Right cardiac atrium (tissue), 5 donors: Measurements from ENCODE around the gene FAM168A. TPM values are rescaled to one million over a fixed set of nuclear protein-coding genes. Genes with fewer than 3 reads are reported as not detected.
A peak's percentile ranks its signal among the peaks of the same experiment; 100 is the strongest.

Experiments
- ATAC-seq, 2 donors: fragments of 200-7000 bp; cut with Tn5 transposase; one replicate each; pipeline versions ENCODE4 v1.8.0 to v1.9.1; 2020; ENCODE audit warnings: moderate library complexity in 2 of 2, mild to moderate bottlenecking in 1 of 2
- DNase-seq, 3 donors: peaks; one replicate each; pipeline ENCODE4 v3.0.0-alpha.2; 2020
- H3K27ac ChIP-seq: one replicate; pipeline ENCODE4 v1.5.1; 2013; ENCODE audit warnings: mild to moderate bottlenecking, low read length, control low read depth, moderate library complexity
- H3K27me3 ChIP-seq: one replicate; pipeline ENCODE4 v1.6.1; 2013; ENCODE audit not compliant: control insufficient read depth, insufficient read depth
- H3K4me1 ChIP-seq: one replicate; pipeline ENCODE4 v1.6.1; 2013; ENCODE audit warnings: low read length; ENCODE audit not compliant: control insufficient read depth, insufficient read depth
- H3K4me3 ChIP-seq: one replicate; pipeline ENCODE4 v1.5.1; 2013; ENCODE audit warnings: low read length, control low read depth
- H3K9me3 ChIP-seq: one replicate; pipeline ENCODE4 v1.6.1; 2013; ENCODE audit warnings: low read length; ENCODE audit not compliant: control insufficient read depth
- WGBS: extraction: QIAGEN DNeasy Blood & Tissue Kit; methylation state at CpG from one replicate; pipeline ENCODE4 v1.1.7; 2013; 5-methylcytosine and 5-hydroxymethylcytosine counted together
- intact Hi-C, 4 donors: fragments of 100-400 bp; cut with DNase I; formaldehyde crosslinking; loops; one replicate each; pipeline versions ENCODE4 v1.11.0 to v1.14.0; 2022 to 2023
- polyA plus RNA-seq: library from polyadenylated mRNA; stranded (reverse); fragments of 200-250 nt; gene quantifications from one replicate; pipeline ENCODE4 v1.2.3, GENCODE V29; 2013
- total RNA-seq, 4 donors: library from RNA; stranded (reverse); fragmentation: NEBNext Ultra II Directional; extraction: Animal tissue kit (Norgen Biotek cat#: 25700); gene quantifications; one replicate each; pipeline ENCODE4 v1.2.1, GENCODE V29; 2021
- donor health status: healthy with polysubstance abuse.
- donor health status: DM: no; HTN: yes; CAD: no.
- donor health status: DM: no; HTN: no; CAD: no.
- donor health status: DM: no; HTN: yes; CAD: no; lungs with severe emphysema.
- donor health status: DM: yes; HTN: yes; CAD: no.

The FAM168A gene
- total and polyA plus RNA-seq, 5 donors: 14.2 to 46.2 (median 38.7) TPM

DNA sequence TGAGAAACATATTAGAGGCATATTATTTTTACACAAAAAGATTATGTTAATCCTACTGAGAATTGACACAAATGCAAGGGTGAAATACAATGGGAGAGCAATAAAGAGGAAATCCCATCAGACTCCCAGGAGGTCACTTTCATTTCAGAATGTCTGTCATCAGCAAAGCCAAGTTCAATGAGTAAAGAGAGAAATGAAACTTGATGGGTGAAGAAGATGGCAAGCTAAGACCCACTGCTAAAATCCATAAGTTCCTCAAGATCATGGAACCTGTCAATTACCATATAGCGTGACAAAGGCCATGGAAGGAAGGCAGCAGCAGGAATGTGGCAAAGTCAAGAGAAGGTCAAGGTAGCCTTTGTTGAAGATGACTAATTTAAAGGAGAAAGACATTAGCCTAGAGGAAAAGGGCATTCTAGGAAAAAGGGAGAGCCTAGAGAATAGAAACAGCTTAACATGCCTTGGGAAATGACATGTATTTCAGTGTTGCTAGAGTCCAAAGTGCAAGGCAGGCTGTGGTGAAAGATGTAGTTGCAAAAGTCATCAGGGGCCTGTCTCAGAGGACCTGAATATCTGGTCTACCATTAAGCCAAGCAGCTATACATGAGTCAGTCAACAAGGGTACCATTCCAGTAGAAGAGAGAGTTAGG is 43.1 kb downstream of the FAM168A start:
- WGBS: 92% methylated on average over 1 of the region's 1 CpG
- Histone ChIP-seq H3K27me3 (no peaks in the 10 kb centered on the region), H3K4me1 (peaks cover 8% of the 10 kb centered on the region), H3K27ac (no peak overlapping the region), H3K9me3 (no peaks in the 10 kb centered on the region), H3K4me3 (no peak overlapping the region)
- ATAC-seq: peak in 1 of 2 donors; percentile 11
- intact Hi-C loops: no loop called here
- no peak for DNase-seq

DNA sequence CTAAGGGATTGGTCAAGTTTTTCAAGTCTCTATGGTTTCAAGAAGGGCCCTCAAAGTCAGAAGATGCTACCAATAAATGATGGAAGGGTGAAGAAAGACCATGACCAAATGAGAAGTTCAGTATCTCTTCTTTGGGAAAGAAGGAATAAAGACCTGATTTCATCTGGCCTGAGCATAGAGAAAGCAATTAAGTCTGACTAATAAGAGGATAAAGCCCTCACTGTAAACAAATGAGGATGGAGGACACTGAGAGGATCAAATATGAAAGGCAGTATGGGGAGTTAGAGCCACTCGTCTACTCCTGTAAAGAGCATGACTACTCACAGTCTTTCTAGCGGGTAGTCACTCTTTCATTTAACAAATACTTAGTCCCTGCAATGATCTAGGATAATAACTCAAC is 44.6 kb downstream of the FAM168A start:
- ATAC-seq: no peak
- no peak for DNase-seq
- Histone ChIP-seq H3K4me3 (no peak overlapping the region), H3K4me1 (peaks cover 8% of the 10 kb centered on the region), H3K27ac (no peak overlapping the region), H3K9me3 (no peaks in the 10 kb centered on the region), H3K27me3 (no peaks in the 10 kb centered on the region)
- intact Hi-C loops: no loop called here
- 97% methylated on average over 2 of the region's 2 CpGs for WGBS

DNA sequence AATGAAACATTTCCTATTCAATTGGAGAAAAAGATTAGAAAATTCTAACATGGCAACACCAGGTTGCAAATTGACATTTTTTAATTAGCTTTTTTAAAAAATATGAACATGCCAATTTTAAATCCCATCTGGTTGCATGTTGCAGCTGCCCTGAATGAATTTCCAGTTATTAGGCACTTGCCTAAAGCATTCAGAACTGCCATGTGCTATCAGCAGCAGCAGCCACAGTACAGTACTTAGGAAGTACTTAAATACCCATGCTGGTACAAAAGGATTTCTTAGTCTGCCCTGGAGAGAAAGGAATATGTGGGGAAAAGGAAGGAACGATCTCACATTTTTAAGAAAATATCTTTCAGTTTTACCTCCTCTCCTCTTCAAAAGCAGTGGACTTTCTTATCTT is 46.2 kb downstream of the FAM168A start:
- peak; percentile 51 to 65 for ATAC-seq
- no peaks in the 10 kb centered on the region for H3K27me3 ChIP-seq
- intact Hi-C loops: no loop called here
- H3K9me3 ChIP-seq: no peaks in the 10 kb centered on the region
- no peak for DNase-seq
- 44% methylated on average over 1 of the region's 1 CpG for WGBS
- no peak overlapping the region for H3K4me3 ChIP-seq
- H3K4me1 ChIP-seq: peaks cover 8% of the 10 kb centered on the region
- no peak overlapping the region for H3K27ac ChIP-seq

DNA sequence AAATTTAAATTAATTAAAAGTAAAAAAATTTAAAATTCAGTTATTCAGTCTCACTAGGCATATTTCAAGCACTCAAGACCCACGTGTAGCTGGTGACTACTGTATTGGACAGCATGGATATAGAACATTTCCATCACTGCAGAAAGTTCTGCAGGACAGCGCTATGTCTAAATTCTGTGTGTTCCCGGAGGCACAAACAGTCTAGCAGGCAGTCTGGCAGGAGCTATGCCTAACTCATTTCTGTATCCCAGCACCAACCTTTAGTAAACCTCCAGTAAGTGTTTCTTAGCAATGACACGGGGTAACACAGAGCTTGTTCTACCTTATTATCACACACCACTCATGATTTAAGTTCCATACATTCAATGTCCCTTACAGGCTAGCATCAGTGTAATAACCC is 48.5 kb downstream of the FAM168A start:
- no peak overlapping the region for H3K4me3 ChIP-seq
- H3K27me3 ChIP-seq: no peaks in the 10 kb centered on the region
- DNase-seq (no peak), ATAC-seq (no peak)
- peaks cover 3% of the 10 kb centered on the region for H3K4me1 ChIP-seq
- no peaks in the 10 kb centered on the region for H3K9me3 ChIP-seq
- WGBS: 76% methylated on average over 4 of the region's 4 CpGs
- intact Hi-C loops: no loop called here
- H3K27ac ChIP-seq: no peak overlapping the region

DNA sequence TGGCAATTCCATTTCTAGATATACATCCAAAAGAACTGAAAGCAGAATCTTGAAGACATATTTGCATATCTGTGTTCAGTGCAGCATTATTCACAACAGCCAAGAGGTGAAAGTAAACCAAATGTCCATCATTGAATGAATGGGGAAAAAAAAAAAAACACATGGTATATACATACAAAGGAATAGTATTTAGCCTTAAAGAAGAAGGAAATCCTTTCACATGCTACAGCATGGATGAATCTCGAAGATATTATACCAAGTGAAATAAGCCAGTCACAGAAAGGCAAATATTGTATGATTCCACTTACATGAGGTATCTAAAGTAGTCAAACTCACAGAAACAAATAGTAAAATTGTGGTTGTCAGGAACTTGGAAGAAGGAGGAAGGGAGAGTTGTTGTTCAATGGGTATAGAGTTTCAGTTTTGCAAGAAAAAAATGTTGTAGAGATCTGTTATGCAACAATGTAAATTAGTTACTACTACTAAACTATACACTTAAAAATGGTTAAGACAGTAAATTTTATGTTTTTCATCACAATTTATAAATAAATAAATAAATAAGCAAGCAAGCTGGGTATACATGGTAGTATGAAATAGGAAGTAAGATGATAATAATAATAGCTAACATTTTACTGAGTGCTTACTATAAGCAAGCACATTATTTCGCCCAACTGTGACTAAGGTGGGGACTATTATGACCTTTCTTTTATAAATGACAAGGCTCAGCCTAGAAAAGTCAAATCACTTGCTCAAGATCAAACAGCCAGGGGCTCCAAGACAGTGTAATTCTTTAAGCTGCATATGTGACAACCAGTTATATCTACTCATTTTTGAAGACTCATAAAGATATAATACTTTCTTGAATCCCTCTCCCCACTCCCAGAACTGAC is 50.0 kb downstream of the FAM168A start:
- Histone ChIP-seq H3K27ac (no peak overlapping the region), H3K27me3 (no peaks in the 10 kb centered on the region), H3K4me3 (no peak overlapping the region), H3K4me1 (peaks cover 3% of the 10 kb centered on the region), H3K9me3 (no peaks in the 10 kb centered on the region)
- ATAC-seq (no peak), DNase-seq (no peak)
- intact Hi-C loops: no loop called here
- 93% methylated on average over 2 of the region's 2 CpGs for WGBS

DNA sequence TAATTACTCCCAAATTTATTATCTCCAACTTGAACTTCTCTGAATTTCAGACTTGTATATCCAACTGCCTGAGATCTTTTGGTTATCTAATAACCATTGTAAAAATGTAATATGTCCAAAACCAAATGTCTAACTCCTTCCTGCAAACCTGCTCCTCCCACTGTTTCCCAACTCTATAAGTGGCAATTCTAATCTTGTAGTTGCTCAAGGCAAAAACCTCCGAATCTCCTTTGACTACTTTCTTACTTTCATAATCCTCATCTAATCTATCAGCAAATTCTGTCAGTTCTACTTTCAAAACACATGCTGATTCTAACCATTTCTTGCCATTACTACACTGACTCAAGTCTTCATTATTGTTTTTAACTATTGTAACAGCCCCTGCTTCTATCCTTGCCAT is 55.7 kb downstream of the FAM168A start:
- Histone ChIP-seq H3K9me3 (no peaks in the 10 kb centered on the region), H3K27me3 (no peaks in the 10 kb centered on the region), H3K27ac (no peak overlapping the region), H3K4me3 (no peak overlapping the region), H3K4me1 (peaks cover 5% of the 10 kb centered on the region)
- intact Hi-C loops: no loop called here
- 68% methylated on average over 1 of the region's 1 CpG for WGBS
- no peak for ATAC-seq
- no peak for DNase-seq

DNA sequence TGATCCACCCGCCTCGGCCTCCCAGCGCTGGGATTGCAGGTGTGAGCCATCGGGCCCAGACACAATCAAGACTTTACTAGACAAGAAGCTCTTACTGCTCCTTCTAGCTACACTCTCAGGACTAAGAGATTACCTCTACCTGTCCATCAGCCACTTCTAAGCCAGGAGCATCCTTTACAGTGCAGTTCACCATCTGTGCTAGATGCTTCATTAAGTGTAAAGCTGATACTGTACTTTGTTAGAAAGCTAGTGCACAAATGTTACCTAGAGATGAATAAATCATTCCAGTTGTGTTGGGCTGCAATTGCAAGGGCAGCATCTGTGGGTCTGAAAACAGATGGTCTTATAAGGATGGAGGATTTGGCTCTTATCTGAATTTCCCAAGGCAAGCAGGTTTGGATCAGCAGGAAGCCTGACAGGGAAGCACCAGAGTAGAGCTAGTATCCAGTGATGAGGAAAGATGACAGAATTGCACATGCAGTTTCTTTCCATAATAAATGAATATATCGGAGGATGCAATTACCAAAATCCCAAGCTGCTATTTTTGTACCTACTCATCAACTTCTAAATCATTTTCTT is 58.3 kb downstream of the FAM168A start:
- no peaks in the 10 kb centered on the region for H3K9me3 ChIP-seq
- no peak overlapping the region for H3K27ac ChIP-seq
- H3K4me3 ChIP-seq: no peak overlapping the region
- DNase-seq: no peak
- intact Hi-C loops: no loop called here
- H3K4me1 ChIP-seq: peaks cover 5% of the 10 kb centered on the region
- no peak for ATAC-seq
- 98% methylated on average over 5 of the region's 5 CpGs for WGBS
- no peaks in the 10 kb centered on the region for H3K27me3 ChIP-seq

DNA sequence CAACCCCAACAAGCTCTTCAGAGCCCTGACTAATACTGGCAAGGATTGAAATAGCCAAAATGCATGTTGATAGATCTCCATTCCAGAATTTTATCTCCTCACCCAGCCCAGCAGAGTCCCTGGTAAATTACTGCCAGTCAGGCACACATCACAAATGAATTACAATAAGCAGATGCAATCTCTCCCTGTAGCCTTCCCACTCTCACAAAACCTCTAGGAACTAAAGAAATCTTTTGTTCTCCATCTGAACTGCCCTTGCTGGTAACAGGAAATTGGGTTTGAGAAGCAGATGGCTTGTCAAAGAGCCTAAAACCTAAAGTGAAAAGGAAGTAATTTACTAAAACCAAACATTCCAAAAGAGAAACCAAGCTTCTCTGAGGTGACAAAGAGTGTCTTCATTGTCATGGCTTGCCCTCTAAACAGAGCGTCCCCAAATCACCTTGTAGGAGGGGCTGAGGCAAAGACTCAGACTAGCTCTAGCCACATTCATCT is 59.5 kb downstream of the FAM168A start:
- no peaks in the 10 kb centered on the region for H3K27me3 ChIP-seq
- no peak overlapping the region for H3K27ac ChIP-seq
- intact Hi-C loops: no loop called here
- H3K4me3 ChIP-seq: no peak overlapping the region
- ATAC-seq: no peak
- H3K9me3 ChIP-seq: no peaks in the 10 kb centered on the region
- WGBS: 45% methylated on average over 1 of the region's 1 CpG
- DNase-seq: no peak
- H3K4me1 ChIP-seq: peaks cover 5% of the 10 kb centered on the region

DNA sequence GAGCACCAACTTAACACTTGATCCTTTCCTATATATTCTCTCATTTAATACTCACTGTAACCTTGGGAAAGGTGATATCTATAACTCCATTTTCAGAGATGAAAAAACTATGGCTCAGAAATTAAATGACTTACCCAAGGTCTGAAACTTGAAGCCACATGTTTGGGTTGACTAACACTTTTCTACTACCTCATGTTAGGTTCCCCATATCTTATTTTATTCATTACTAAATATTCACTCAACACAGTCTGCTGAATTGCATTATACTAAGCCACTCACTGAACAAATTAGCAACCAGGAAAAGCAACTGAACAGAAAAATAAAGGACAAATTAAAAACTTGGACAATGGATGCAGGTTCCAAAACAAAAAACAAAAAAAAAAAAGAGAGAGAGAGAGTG is 59.9 kb downstream of the FAM168A start:
- H3K27ac ChIP-seq: no peak overlapping the region
- H3K27me3 ChIP-seq: no peaks in the 10 kb centered on the region
- intact Hi-C loops: no loop called here
- H3K4me1 ChIP-seq: peaks cover 5% of the 10 kb centered on the region
- no peak overlapping the region for H3K4me3 ChIP-seq
- DNase-seq (no peak), ATAC-seq (no peak)
- H3K9me3 ChIP-seq: no peaks in the 10 kb centered on the region

DNA sequence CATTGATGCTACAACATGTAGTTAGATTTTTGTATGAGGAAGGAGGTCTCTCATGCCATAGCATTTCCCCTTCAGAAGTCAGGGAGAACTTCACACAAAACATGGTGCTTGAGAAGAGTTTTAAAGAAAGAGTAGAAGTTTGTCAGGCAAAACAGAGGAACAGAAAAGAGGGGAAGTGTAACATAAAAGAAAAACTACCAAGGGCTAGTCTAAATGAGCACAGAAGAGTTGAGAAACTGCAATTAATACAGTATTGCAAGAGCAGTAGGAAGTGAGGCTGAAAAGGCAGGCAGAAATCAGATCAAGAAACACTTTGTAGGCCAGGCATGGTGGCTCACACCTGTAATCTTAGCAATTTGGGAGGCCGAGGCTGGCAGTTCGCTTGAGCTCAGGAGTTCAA is 61.0 kb downstream of the FAM168A start:
- peaks cover 5% of the 10 kb centered on the region for H3K4me1 ChIP-seq
- intact Hi-C loops: no loop called here
- H3K9me3 ChIP-seq: no peaks in the 10 kb centered on the region
- WGBS: 99% methylated on average over 2 of the region's 2 CpGs
- H3K4me3 ChIP-seq: no peak overlapping the region
- ATAC-seq: no peak
- H3K27me3 ChIP-seq: no peaks in the 10 kb centered on the region
- no peak for DNase-seq
- H3K27ac ChIP-seq: no peak overlapping the region

DNA sequence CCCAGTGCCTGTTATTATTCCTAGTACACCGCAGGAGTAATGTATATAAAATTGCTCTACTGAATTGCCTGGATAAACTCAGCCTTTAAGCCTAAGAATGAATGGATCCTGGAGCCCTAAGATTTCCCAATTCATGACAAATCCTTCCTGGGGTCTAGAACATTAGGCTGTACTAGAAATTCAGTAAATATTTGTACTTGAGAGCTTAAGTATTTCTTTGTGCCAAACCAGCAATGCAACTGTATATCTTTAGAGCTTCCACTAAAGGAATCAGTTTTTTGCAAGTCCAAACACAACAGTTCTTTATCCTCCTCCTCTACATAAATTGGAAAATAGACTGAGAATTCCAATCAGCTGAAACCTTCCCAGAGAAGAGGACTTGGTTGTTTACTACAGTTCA is 65.6 kb downstream of the FAM168A start:
- no peak overlapping the region for H3K27ac ChIP-seq
- 94% methylated on average over 1 of the region's 1 CpG for WGBS
- peaks cover 6% of the 10 kb centered on the region for H3K4me1 ChIP-seq
- H3K9me3 ChIP-seq: no peaks in the 10 kb centered on the region
- no peak overlapping the region for H3K4me3 ChIP-seq
- no peaks in the 10 kb centered on the region for H3K27me3 ChIP-seq
- no peak for ATAC-seq
- intact Hi-C loops: no loop called here
- DNase-seq: no peak
